Activated CD4-positive, alpha-beta T cell treated with anti-CD3 and anti-CD28 coated beads, Interleukin-2, Interleukin-4, amounts not matched to agents 100 ng/mL and 50 ng/mL, durations not matched to agents 16 hours and 8 hours (primary cell): ENCODE measurements around the gene HS1BP3.

ENCODE experiments used
- DNase-seq: peaks from one replicate; pipeline ENCODE4 v3.0.0-alpha.2; 2020; ENCODE audit warnings: low spot score

HS1BP3 gene

DNA sequence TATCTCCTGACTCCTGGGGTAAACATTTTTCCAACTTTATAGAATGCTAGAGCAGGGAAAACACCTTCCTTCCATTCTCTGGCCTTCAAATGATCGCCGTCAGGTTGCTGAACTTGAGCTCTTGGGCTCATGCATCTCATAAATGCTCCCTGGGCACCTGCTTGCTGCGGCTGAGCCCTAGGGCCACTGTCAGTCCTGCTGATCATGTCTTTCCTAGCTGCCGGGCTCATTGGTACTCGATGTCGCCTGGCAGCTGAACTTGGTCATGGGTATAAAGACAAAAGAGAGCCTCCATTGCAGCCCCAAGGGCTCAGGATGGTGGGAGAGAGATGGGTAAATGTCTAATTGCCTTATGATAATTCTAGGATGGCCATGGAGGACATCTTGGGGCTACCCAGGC is 80.6 kb downstream of the HS1BP3 start:
- no peak for DNase-seq

- no peak for DNase-seq
Measured at GRCh38 chr2:20569464-20570223, 81.3 kb downstream of the HS1BP3 start.

DNA sequence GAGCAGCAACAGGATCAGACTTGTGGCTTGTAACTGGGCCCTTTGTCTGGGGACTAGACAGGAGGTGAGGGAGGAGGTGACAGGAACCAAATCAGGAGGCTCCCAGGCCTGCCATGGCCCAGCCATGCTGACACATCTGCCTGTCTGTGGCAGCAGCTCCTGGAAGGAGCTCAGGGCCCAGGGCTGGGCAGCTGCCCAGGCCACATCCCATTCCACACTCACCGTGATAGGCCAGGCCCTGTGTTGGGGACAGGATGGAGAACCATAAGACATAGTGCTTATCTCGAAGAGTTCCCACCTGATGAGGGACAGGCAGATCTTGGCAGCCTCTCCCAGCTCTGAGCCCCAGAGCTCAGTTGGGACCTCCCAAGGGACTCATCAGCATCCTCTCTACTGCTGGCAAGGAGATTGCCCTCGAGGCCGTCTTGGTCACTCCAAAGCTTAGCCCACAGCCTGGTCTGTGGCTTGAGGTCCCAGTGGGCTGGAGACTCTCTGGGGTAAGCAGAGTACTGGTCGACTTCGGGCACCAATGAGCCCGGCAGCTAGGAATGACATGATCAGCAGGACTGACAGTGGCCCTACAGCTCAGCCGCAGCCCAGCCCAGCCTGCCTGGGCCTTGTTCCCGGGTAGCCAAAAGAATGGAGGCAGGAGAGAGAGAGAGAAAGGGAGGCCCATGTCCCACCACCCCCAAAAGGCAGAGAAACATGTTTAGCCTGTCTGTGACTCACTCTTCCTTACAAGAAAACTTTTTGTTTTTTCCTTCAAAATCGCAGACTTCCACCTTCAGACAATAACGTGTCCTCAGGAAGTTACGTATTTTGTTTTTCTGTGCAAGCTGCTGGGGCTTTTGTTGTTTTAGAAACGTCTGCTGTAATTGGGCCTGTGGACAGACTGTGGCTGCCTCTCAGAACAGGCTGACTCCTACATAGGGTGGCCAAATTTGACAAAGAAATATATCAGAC is 82.1 kb downstream of the HS1BP3 start:
- no peak for DNase-seq

- DNase-seq: no peak
Measured at GRCh38 chr2:20567926-20568179, 83.0 kb downstream of the HS1BP3 start.
